RCC 7860 (cell line): ENCODE measurements around the gene RASA4B.
A peak's percentile ranks its signal among the peaks of the same experiment; 100 is the strongest.
"Not testable (repeated sequence)": the region's sequence is repeated elsewhere in the genome, so short reads cannot be mapped to it uniquely, and the experiment has no call there.

Experiments
- DNase-seq: peaks from one replicate; pipeline ENCODE4 v3.0.0-alpha.2; 2015; ENCODE audit warnings: low spot score
- FAIRE-seq: peaks from 2 replicates; lab custom pipeline; 2012; peaks lifted over from hg19 to GRCh38; lab: Jason Lieb, UNC

The RASA4B gene

DNA sequence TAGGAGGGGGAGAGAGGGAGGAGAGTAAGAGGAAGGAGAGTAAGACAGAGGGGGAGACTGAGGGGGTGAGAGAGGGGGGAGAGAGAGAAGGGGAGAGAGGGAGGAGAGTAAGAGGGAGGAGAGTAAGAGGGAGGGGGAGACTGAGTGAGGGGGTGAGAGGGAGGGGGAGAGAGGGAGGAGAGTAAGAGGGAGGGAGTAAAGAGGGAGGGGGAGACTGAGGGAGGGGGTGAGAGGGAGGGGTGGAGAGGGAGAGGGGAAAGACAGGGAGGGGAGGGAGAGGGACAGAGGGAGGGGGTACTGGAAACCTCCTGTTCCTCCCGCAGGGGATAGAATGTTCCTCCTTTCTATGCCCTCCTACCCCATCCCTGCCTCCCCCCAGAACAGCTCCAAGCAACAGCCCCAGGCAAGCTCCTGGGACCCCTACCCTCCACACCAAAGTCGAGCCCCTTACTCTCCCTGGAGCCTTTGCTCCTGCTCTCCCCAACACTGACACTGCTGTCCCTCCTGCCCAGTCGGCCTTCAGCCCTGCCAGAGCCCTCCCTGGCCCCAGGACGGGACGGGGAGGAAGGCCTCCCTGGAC is 4.8 kb downstream of the RASA4B start:
- not testable (repeated sequence) for DNase-seq, FAIRE-seq

DNA sequence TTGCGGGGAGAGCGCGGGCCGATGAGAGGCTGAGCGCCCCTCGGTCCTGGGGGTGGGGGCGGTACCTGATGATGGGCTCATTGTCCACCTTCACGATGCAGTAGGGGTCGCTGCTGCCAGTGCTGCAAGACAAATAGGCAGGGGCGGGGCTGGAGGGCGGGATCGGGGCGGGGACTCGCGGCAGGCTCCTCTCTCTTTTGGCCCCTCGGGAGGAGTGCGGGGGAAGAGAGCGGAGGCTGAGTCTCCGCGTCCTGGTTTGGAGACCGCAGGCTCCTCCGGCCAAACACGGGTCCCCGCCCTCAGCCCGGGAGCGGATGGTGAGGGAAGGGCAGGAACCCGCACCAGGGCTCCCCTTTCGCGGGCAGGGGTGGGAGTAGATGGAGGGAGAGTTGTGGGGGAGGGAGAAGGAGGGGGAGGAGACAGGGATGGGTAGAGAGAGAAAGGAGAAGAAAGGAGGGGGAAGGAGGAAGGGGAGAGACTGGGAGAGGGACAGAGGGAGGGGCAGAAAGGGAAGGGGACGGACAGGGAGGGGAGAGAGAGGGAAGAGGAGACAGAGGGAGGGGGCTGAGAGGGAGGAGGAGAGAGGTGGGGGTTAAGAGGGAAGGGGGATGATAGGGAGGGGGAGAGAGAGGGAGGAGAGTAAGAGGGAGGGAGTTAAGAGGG is 5.6 kb downstream of the RASA4B start:
- not testable (repeated sequence) for FAIRE-seq

DNA sequence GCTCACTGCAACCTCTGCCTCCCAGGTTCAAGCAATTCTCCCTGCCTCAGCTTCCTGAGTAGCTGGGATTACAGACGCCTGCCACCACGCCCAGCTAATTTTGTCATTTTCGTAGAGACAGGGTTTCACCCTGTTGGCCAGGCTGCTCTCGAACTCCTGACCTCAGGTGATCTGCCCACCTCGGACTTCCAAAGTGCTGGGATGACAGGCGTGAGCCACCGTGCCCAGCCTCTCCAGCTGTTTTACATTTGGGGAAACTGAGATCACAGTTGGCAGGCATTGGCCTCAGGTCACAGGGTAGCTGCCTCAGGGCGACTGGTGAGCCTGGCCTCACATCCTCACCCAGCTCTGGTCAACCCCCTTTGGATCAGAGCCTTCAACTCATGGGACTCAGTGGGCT is 7.0 kb downstream of the RASA4B start:
- not testable (repeated sequence) for FAIRE-seq, DNase-seq

More for the DNA sequence above, 5.6 kb downstream of the RASA4B start:
- not testable (repeated sequence) for DNase-seq

DNA sequence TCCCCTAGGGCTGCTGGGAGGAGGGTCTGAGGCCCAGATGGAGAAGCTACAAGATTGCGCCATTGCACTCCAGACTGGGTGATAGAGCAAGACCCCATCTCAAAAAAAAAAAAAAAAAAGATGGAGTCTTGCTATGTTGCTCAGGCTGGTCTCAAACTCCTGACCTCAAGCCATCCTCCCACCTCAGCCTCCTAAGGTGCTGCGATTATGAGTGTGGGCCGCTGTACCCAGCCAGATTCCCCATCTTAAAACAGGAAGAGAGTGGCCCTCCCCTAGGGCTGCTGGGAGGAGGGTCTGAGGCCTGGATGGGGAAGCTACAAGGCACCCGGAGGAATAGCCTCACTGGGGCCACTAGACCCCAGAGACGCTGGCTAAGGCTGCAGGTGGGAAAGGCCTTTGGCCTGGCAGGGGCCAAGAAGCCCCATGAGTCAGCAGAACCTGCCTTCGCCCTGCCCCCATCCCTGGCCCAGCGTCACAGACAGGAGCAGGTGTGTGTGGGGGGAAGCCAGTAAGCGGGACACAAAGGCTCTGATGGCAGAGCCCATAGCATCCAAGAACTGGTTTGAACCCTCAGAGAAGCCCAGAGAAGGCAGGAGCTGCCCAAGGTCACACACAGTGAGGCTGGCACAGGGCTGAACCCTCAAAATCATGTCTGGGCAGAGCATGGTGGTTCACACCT is 10.0 kb downstream of the RASA4B start:
- not testable (repeated sequence) for FAIRE-seq, DNase-seq

DNA sequence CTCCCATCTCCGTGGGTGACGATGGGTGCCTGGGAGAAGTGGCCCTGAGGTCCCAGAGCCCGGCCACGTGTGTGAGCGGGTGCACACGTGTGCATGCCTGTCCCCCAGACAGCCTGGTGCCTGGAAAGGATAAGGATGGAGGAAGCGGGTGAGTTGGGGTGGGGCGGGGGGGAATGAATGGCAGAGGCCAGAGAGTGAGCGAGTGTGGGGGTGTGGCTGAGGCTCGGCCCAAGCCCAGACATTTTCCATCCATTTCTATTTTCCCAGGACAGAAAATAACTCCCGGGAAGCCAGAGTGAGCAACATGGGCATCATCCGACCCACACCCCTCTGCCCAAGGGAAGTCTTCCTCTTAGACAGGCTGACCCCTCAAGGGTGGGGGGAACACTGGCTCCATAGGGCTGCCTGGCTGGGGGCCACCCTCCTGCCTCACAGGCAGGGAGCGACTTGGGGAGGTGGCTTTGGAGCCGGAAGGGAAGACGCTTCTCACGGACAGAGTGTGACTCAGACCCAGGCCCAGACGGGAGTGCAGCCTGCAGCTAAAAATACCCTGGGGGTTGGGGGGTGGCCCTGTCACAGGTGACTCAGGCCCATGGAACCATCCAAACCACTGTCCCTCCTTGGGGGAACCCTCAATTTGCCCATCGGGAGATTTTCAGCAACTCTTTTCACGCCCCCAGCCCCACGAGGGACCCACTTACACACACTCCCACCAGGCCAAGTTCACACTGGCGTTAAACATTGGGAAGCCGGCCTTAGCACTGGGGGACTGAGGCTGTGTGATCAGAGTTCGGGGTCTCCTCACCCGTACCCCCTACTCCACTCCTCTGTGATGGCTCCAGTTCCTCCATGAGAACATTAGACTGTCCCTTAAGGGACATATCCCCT is 12.0 kb downstream of the RASA4B start:
- not testable (repeated sequence) for DNase-seq
- FAIRE-seq = peak; percentile 55

DNA sequence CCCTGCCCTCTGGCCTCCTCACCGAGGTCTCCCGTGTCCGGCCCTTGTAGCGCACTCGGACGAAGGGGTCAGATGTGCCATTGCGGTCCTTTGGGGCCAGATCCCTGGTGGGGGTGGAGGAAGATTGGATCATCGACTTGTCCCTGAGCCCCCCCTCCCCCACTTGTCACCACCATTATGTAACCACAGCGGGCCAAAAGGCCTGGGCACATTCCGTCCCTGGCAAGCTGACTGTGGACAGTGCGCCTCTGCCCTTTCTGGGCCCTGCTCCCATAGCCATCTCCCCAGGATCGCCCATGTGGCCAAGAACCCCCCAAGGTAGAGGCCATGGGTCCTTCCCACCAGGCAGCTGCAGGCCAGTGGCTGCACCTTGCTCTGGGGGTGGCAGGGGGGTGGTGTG is 14.4 kb downstream of the RASA4B start:
- not testable (repeated sequence) for DNase-seq, FAIRE-seq

DNA sequence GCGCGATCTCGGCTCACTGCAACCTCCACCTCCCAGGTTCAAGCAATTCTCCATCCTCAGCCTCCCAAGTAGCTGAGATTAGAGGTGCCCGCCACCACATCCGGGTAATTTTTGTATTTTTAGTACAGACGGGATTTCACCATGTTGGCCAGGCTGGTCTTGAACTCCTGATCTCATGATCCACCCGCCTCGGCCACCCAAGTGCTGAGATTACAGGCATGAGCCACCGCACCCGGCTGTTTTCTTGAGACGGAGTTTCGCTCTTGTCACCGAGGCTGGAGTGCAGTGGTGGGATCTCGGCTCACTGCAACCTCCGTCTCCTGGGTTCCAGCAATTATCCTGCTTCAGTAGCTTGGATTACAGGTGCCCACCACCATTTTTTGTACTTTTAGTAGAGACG is 19.3 kb downstream of the RASA4B start:
- not testable (repeated sequence) for DNase-seq, FAIRE-seq

DNA sequence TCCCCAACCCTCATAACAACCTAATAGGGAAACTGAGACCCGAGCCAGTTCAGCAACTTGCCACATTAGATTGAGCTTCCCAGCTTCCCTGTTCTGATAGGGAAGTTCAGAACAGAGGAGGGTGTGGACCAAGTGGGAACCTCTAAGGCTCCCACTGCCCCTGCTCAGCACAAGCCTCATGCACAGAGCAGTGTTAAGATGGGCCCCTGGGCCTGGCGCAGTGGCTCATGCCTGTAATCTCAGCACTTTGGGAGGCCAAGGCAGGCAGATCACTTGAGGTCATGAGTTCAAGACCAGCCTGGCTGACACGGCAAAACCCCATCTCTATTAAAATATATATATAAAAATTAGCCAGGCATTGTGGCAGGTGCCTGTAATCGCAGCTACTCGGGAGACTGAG is 20.3 kb downstream of the RASA4B start:
- FAIRE-seq = not testable (repeated sequence)

DNA sequence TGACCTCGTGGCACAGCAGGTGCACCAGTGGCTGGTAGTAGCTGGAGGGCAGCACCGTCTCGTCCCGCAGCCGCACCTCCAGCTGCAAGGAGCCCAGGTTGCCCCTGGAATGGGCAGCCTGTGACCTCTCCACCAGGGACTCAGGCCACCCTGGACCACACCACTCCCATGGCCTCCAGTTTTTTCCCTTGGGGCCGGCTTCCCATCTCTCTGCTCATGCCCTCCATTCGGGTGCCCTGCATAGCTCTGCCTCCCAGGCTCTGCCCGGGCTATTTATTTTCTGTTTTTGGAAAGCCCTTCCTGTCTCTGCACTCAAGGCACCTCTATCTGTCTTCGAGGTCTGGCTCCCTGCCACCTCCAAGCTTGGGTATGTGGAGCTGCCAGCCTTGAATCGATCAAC is 20.7 kb downstream of the RASA4B start:
- DNase-seq, FAIRE-seq: not testable (repeated sequence)

More for the DNA sequence above, 20.3 kb downstream of the RASA4B start:
- DNase-seq = not testable (repeated sequence)

DNA sequence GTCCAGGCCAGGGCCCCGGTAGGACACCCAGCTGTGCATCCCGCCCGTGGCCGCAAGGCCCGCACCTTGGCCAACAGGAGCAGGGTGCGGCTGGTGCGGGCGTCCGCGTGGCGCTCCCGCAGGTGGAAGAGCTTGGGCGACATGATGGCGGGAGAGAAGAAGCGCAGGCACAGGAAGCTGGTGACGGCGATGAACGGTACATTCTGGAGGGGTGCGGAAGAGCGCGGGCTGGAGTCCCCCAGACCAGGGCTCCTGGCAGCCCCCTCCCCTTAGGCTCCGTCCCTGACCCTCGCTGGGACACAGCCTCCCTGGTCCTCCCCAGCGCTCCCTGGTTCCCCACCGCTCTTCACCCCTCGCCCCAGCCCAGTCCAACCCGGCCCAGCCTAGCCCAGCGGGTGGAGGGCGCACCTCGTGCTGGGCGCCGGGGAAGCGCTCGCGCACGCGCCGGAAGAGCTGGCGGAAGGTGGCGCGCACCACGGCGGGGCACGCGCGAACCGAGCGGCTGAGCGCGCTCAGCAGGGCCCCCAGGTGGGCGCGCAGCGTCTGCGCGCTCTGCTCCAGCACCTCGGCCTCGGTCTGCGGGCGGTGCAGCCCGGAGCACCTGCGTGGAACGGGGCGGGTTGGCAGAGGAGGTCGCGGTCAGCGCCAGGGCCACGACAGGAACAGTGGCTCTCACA is 23.0 kb downstream of the RASA4B start:
- not testable (repeated sequence) for FAIRE-seq, DNase-seq

DNA sequence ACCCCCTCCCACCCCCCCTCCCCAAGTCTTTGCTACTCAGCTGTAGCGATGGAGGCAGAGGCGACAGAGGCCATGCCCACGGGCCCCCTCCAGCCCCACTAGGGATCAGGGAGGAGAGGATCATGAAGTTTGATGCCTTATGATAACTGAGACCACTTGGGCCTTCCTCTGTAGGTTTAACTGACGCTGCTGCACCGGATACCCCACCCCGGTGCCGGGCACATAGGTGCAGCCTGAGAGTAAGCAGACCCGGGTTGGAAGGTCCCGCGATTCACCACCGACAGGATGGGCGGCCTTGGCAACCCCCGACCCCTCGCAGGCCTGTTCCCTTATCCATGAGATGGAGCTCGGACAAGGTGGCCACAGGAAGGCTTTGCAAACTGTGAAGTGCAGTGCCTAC is 23.6 kb downstream of the RASA4B start:
- DNase-seq, FAIRE-seq: not testable (repeated sequence)

DNA sequence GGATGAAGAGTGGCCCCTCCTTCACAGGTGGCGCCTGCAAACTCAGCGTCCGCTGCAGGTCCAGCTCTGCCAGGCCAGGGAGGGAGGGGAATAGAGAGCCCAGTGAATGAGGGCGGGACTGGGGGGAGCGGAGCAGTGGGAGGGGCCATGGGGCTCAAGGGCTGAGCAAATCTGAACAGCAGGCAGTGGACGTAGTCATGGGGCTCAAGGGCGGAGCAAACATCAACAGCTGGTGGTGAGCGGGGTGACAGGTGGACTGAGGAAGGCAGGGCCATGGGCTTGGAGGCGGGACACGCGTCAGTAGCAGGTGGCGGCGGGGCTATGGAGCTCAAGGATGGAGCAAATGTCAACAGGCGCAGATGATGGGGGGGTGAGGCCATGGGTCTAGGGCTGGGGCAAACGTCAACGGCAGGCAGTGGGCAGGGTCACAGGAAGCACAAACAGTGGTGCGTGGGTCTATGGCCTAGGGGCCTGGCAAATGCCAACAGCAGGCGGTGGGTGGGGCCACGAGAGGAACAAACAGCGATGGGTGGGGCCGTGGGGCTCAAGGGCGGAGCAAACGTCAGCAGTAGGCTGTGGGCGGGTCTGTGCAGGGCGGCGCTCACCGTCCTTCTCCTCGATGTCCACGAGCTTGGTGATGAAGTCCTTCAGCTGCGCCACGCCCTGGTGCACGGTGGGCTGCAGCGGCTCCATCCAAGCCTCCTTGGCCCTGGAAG is 24.2 kb downstream of the RASA4B start:
- not testable (repeated sequence) for FAIRE-seq, DNase-seq

DNA sequence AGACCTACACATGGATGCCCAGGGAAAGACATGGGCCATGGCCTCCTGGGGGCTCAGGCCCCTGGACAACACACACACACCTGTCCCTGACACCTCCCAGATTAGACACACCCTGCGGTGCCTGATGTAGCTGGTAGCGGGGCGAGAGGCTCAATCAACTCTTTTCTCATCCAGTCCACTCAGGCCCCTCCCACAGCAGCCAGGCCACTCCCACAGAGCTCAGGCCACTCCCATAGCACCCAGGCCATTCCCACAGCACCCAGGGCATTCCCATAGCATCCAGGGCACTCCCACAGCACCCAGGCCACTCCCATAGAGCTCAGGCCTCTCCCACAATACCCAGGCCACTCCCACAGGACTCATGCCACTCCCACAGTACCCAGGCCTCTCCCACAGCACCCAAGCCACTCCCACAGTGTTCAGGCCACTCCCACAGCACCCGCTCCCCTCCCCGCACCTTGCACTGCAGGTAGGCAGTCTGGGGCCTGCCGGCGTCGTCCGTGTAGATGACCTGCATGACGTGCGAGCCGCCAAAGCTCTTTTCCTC is 27.0 kb downstream of the RASA4B start:
- not testable (repeated sequence) for FAIRE-seq, DNase-seq

DNA sequence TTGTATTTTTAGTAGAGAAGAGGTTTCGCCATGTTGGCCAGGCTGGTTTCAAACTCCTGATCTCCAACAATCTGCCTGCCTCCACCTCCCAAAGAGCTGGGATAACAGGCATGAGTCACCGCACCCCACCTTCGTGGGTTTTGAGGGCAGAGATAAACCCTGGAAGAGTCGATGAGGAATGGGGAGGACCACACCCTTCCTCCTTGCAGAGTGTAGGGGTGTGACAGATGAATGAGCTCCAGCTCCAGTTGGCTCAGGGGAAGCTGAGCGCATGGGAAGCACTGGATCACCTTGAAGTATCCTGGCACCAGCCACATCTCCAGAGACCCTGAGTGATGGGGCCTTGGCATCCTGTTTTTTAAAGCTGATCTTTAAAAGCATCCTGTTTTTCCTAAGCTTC is 33.3 kb downstream of the RASA4B start:
- DNase-seq, FAIRE-seq: not testable (repeated sequence)

DNA sequence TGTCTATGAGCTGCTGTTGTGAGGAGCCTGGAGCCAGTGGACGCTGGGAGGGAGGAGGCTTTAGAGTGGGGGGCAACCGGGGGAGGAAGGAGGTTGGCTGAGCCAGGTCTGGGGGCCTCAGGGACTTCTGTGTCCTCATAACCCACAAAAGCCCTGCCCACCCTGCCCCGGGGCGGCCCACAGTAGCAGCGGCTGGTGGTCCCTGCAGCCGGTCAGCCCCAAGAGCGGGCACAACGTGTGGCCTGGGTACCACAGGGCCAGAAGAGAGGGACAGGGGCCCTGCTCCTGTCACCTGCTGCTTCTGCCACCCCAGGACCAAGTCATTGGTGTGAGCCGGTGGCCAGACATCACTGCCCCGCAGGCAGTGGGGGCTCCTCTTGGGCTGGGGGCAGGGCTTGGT is 35.6 kb downstream of the RASA4B start:
- not testable (repeated sequence) for DNase-seq, FAIRE-seq

DNA sequence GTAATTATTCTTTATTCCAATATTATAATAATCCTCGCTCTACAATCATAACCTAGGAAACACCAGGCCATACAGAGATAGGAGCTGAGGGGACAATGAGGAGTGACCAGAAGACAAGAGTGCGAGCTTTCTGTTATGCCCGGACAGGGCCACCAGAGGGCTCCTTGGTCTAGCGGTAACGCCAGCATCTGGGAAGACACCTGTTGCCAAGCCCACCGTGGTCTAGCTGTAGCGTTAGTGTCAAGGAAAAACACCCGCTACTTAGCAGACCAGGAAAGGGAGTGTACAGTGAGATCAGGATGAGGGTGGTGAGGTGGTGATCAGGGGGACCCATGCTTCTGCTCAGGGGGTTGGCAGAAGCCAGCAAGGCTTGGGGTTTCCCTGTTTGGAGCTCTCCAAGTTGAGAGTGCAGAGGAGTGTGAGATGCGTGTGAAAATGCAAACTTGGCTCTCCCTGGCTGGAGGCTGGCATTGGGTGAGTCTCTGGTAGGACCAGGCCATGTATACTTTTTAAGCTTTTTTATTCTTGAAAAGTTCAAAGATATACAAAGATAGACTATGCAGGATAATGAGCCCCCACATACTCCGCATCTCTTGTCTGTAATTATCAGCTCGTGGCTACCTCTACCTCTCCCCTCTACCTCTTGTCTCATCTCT is 37.5 kb downstream of the RASA4B start:
- not testable (repeated sequence) for FAIRE-seq, DNase-seq

DNA sequence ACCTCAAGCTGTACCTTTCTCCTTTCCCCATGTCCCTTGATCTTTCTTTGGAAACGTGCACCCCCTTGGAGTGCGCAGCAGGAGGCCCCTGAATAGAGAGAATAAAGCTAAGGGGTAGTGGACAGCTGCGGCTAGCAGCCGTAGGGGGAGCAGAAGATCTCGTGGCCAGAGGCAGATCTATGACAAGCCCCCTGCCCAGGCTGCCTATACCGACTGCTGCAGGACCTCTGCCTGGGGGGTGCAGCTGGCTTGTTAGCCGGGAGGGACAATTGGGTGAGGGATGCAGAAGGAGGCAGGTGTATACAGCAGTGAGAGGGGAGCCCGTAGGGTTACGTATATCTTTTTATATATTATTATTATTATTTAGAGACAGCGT is 38.4 kb downstream of the RASA4B start:
- not testable (repeated sequence) for DNase-seq, FAIRE-seq
